Thyroid gland (tissue), 4 donors: ENCODE results near the gene SYNGR3.

Experiments used
- CTCF ChIP-seq, 6 experiments: fragments of 200-600 bp in 3 of 6; fragments of 450-650 bp in 3 of 6; sonication (generic) in 3 of 6; IDR thresholded peaks; one replicate each; pipeline ENCODE4 v1.5.1; 2016 to 2019; ENCODE audit warnings: antibody characterized with exemption in 6 of 6, mild to moderate bottlenecking in 2 of 6, inconsistent platforms in 1 of 6, moderate library complexity in 1 of 6
- POLR2A ChIP-seq, 2 donors: fragments of 450-650 bp; IDR thresholded peaks; one replicate each; pipeline ENCODE4 v1.6.1; 2017; ENCODE audit warnings: antibody characterized with exemption in 2 of 2, mild to moderate bottlenecking in 2 of 2, moderate library complexity in 1 of 2

- TF ChIP-seq CTCF (IDR thresholded peaks at IDR 0.05): no peak
- TF ChIP-seq POLR2A (IDR thresholded peaks at IDR 0.05): no peak
Observed at GRCh38 chr16:1950047-1950446, 39.7 kb upstream of the SYNGR3 start.
